HEK293 (cell line): ENCODE measurements around the gene PRDM13.

ENCODE experiments used
- CTCF ChIA-PET: fragments of 350-600 bp; formaldehyde crosslinking; extraction: SDS; loops from one replicate; lab custom pipeline; 2021; ENCODE audit warnings: antibody characterized with exemption; lab: Yijun Ruan, JAX
- POLR2A ChIA-PET: fragments of 300-600 bp; formaldehyde crosslinking; extraction: SDS; loops from one replicate; lab custom pipeline; 2020; ENCODE audit warnings: antibody characterized with exemption, inconsistent platforms; lab: Yijun Ruan, JAX
- H3K27ac ChIP-seq: fragments of 200-500 bp; sonication (Bioruptor generic); 2 replicates; pipeline ENCODE4 v1.5.1; 2014; ENCODE audit warnings: low read depth, low read length, control low read depth, inconsistent platforms; ENCODE audit errors: extremely low read depth
- H3K36me3 ChIP-seq, 2 experiments: fragments of 200-500 bp in 1 of 2; sonication (Bioruptor generic) in 1 of 2; 1 replicate in 1 of 2; 2 replicates in 1 of 2; pipeline ENCODE4 v1.5.1; 2014 to 2017; ENCODE audit warnings: inconsistent platforms in 2 of 2, low read length in 2 of 2; ENCODE audit not compliant: control insufficient read depth in 2 of 2, insufficient read depth in 1 of 2
- H3K4me1 ChIP-seq: fragments of 200-500 bp; sonication (Bioruptor generic); 2 replicates; pipeline ENCODE4 v1.5.1; 2014; ENCODE audit warnings: mild to moderate bottlenecking, low read length, inconsistent platforms; ENCODE audit not compliant: control insufficient read depth, insufficient read depth
- H3K4me3 ChIP-seq: 2 replicates; pipeline ENCODE4 v1.5.1; 2011; ENCODE audit warnings: low read depth, mild to moderate bottlenecking, control low read depth, low read length, moderate library complexity
- H3K9me3 ChIP-seq: fragments of 200-500 bp; sonication (Bioruptor generic); 2 replicates; pipeline ENCODE4 v1.5.1; 2014; ENCODE audit warnings: low read depth, low read length, inconsistent platforms; ENCODE audit not compliant: control insufficient read depth, insufficient read depth
- INSM2 ChIP-seq: fragments of 450-650 bp; formaldehyde crosslinking; IDR thresholded peaks from 2 replicates; pipeline ENCODE4 v1.5.1; 2016; ENCODE audit warnings: missing biosample characterization, missing genetic modification characterization
- PBX3 ChIP-seq: sonication (generic); formaldehyde crosslinking; IDR thresholded peaks from 2 replicates; pipeline ENCODE4 v1.8.1; 2022; ENCODE audit warnings: mild to moderate bottlenecking, moderate library complexity, missing genetic modification reagents
- ZBTB20 ChIP-seq: fragments of 450-650 bp; formaldehyde crosslinking; IDR thresholded peaks from 2 replicates; pipeline ENCODE4 v1.5.1; 2016; ENCODE audit warnings: missing biosample characterization, missing genetic modification characterization
- ZFP3 ChIP-seq: fragments of 450-650 bp; formaldehyde crosslinking; IDR thresholded peaks from 2 replicates; pipeline ENCODE4 v1.5.1; 2016; ENCODE audit warnings: low read depth, missing biosample characterization, missing genetic modification characterization
- ZIC2 ChIP-seq: fragments of 450-650 bp; formaldehyde crosslinking; IDR thresholded peaks from 2 replicates; pipeline ENCODE4 v1.5.1; 2016; ENCODE audit warnings: missing biosample characterization, missing genetic modification characterization
- ZNF155 ChIP-seq: fragments of 450-650 bp; formaldehyde crosslinking; IDR thresholded peaks from 2 replicates; pipeline ENCODE4 v1.5.1; 2016; ENCODE audit warnings: missing biosample characterization, missing genetic modification characterization
- ZNF184 ChIP-seq: fragments of 450-650 bp; IDR thresholded peaks from 2 replicates; pipeline ENCODE4 v1.5.1; 2018; ENCODE audit warnings: missing biosample characterization, mild to moderate bottlenecking, missing genetic modification characterization
- ZNF202 ChIP-seq: fragments of 450-650 bp; formaldehyde crosslinking; IDR thresholded peaks from 2 replicates; pipeline ENCODE4 v1.5.1; 2016; ENCODE audit warnings: missing biosample characterization, missing genetic modification characterization, borderline replicate concordance
- ZNF24 ChIP-seq: fragments of 450-650 bp; formaldehyde crosslinking; IDR thresholded peaks from 2 replicates; pipeline ENCODE4 v1.5.1; 2016; ENCODE audit warnings: missing biosample characterization, missing genetic modification characterization
- ZNF521 ChIP-seq: fragments of 450-650 bp; formaldehyde crosslinking; IDR thresholded peaks from 2 replicates; pipeline ENCODE4 v1.5.1; 2017; ENCODE audit warnings: missing biosample characterization, mild to moderate bottlenecking, missing genetic modification characterization
- ZNF76 ChIP-seq: fragments of 450-650 bp; formaldehyde crosslinking; IDR thresholded peaks from 2 replicates; pipeline ENCODE4; 2016; ENCODE audit warnings: low read depth, missing biosample characterization, missing genetic modification characterization, borderline replicate concordance
- ZNF791 ChIP-seq: fragments of 450-650 bp; formaldehyde crosslinking; IDR thresholded peaks from 2 replicates; pipeline ENCODE4 v1.5.1; 2016; ENCODE audit warnings: missing biosample characterization, missing genetic modification characterization
- ZSCAN16 ChIP-seq: fragments of 450-650 bp; formaldehyde crosslinking; IDR thresholded peaks from 2 replicates; pipeline ENCODE4 v1.5.1; 2016; ENCODE audit warnings: missing biosample characterization, missing genetic modification characterization
- ZSCAN23 ChIP-seq: fragments of 450-650 bp; formaldehyde crosslinking; IDR thresholded peaks from 2 replicates; pipeline ENCODE4 v1.5.1; 2016; ENCODE audit warnings: missing biosample characterization, missing genetic modification characterization
- TF ChIP-seq, protein P1 (sequence below): fragments of 450-650 bp; formaldehyde crosslinking; IDR thresholded peaks from 2 replicates; pipeline ENCODE4 v1.5.1; 2016; ENCODE audit warnings: missing biosample characterization, missing genetic modification characterization, low read depth
- TF ChIP-seq, protein P2 (sequence below): fragments of 450-650 bp; formaldehyde crosslinking; IDR thresholded peaks from 2 replicates; pipeline ENCODE4 v1.5.1; 2016; ENCODE audit warnings: missing biosample characterization, missing genetic modification characterization, borderline replicate concordance
- TF ChIP-seq, protein P3 (sequence below): fragments of 450-650 bp; formaldehyde crosslinking; IDR thresholded peaks from 2 replicates; pipeline ENCODE4 v1.5.1; 2016; ENCODE audit warnings: missing biosample characterization, missing genetic modification characterization
- TF ChIP-seq, protein P4 (sequence below): fragments of 450-650 bp; formaldehyde crosslinking; IDR thresholded peaks from 2 replicates; pipeline ENCODE4 v1.5.1; 2016; ENCODE audit warnings: missing biosample characterization, missing genetic modification characterization

PRDM13 gene

GRCh38 chr6:99612551-99613408 lies 6.1 kb downstream of the PRDM13 start:
- no peaks in the 10 kb centered on the region for H3K36me3 ChIP-seq
- CTCF ChIA-PET = interaction anchor here (0.6 to 1.2 kb wide), 5 partner anchors 19 to 135 kb away, joined by 3 to 5 read pairs (median 4); no protein-coding TSS in a partner anchor
- H3K27ac ChIP-seq = peak overlapping the region; percentile 59; the same call in 1 of the 2 replicates
- TF ChIP-seq ZBTB20 (tag by site-specific recombination) (no peak), ZNF202 (tag by site-specific recombination) (peak; percentile 100), INSM2 (tag by site-specific recombination) (no peak)
- TF ChIP-seq, all 188 proteins: peak for 1
- POLR2A ChIA-PET = interaction anchor here (1.5 to 2.4 kb wide), 4 partner anchors 9 to 45 kb away, joined by 3 to 30 read pairs (median 8); partner anchors contain the start of gene CCNC
- 0 out of 2 replicates have a peak, but pooled peaks cover 10% of the 10 kb centered on the region for H3K4me1 ChIP-seq
- H3K9me3 ChIP-seq = no peaks in the 10 kb centered on the region
- peak overlapping the region; percentile 52 for H3K4me3 ChIP-seq

DNA sequence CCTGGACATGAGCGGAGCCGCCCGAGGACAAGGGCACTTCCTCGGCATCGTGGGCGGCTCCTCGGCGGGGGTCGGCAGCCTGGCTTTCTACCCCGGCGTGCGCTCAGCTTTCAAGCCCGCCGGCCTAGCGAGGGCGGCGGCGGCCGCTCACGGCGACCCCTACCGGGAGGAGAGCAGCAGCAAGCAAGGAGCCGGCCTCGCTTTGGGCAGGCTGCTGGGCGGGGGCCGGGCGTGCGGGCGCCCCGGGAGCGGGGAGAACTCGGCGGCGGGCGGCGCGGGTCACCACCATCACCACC lies 6.7 kb downstream of the PRDM13 start:
- Histone ChIP-seq H3K27ac (peak overlapping the region; percentile 59; the same call in 1 of the 2 replicates), H3K9me3 (no peaks in the 10 kb centered on the region), H3K4me3 (peak overlapping the region; percentile 52), H3K36me3 (no peaks in the 10 kb centered on the region), H3K4me1 (0 out of 2 replicates have a peak, but pooled peaks cover 10% of the 10 kb centered on the region)
- CTCF ChIA-PET = interaction anchor here (0.6 to 1.2 kb wide), 5 partner anchors 20 to 135 kb away, joined by 3 to 5 read pairs (median 4); no protein-coding TSS in a partner anchor
- POLR2A ChIA-PET = interaction anchor here (1.5 to 2.4 kb wide), 4 partner anchors 10 to 46 kb away, joined by 3 to 30 read pairs (median 8); partner anchors contain the start of gene CCNC
- TF ChIP-seq ZNF521 (tag by site-specific recombination) = no peak
- TF ChIP-seq, protein P1, sequence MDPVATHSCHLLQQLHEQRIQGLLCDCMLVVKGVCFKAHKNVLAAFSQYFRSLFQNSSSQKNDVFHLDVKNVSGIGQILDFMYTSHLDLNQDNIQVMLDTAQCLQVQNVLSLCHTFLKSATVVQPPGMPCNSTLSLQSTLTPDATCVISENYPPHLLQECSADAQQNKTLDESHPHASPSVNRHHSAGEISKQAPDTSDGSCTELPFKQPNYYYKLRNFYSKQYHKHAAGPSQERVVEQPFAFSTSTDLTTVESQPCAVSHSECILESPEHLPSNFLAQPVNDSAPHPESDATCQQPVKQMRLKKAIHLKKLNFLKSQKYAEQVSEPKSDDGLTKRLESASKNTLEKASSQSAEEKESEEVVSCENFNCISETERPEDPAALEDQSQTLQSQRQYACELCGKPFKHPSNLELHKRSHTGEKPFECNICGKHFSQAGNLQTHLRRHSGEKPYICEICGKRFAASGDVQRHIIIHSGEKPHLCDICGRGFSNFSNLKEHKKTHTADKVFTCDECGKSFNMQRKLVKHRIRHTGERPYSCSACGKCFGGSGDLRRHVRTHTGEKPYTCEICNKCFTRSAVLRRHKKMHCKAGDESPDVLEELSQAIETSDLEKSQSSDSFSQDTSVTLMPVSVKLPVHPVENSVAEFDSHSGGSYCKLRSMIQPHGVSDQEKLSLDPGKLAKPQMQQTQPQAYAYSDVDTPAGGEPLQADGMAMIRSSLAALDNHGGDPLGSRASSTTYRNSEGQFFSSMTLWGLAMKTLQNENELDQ (tag by site-specific recombination) = no peak
- TF ChIP-seq, protein P2, sequence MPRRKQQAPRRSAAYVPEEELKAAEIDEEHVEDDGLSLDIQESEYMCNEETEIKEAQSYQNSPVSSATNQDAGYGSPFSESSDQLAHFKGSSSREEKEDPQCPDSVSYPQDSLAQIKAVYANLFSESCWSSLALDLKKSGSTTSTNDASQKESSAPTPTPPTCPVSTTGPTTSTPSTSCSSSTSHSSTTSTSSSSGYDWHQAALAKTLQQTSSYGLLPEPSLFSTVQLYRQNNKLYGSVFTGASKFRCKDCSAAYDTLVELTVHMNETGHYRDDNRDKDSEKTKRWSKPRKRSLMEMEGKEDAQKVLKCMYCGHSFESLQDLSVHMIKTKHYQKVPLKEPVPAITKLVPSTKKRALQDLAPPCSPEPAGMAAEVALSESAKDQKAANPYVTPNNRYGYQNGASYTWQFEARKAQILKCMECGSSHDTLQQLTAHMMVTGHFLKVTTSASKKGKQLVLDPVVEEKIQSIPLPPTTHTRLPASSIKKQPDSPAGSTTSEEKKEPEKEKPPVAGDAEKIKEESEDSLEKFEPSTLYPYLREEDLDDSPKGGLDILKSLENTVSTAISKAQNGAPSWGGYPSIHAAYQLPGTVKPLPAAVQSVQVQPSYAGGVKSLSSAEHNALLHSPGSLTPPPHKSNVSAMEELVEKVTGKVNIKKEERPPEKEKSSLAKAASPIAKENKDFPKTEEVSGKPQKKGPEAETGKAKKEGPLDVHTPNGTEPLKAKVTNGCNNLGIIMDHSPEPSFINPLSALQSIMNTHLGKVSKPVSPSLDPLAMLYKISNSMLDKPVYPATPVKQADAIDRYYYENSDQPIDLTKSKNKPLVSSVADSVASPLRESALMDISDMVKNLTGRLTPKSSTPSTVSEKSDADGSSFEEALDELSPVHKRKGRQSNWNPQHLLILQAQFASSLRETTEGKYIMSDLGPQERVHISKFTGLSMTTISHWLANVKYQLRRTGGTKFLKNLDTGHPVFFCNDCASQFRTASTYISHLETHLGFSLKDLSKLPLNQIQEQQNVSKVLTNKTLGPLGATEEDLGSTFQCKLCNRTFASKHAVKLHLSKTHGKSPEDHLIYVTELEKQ = no peak
- no peak for TF ChIP-seq ZSCAN16 (tag by site-specific recombination)
- TF ChIP-seq ZIC2 (tag by site-specific recombination) = peak; percentile 83
- TF ChIP-seq, protein P3, sequence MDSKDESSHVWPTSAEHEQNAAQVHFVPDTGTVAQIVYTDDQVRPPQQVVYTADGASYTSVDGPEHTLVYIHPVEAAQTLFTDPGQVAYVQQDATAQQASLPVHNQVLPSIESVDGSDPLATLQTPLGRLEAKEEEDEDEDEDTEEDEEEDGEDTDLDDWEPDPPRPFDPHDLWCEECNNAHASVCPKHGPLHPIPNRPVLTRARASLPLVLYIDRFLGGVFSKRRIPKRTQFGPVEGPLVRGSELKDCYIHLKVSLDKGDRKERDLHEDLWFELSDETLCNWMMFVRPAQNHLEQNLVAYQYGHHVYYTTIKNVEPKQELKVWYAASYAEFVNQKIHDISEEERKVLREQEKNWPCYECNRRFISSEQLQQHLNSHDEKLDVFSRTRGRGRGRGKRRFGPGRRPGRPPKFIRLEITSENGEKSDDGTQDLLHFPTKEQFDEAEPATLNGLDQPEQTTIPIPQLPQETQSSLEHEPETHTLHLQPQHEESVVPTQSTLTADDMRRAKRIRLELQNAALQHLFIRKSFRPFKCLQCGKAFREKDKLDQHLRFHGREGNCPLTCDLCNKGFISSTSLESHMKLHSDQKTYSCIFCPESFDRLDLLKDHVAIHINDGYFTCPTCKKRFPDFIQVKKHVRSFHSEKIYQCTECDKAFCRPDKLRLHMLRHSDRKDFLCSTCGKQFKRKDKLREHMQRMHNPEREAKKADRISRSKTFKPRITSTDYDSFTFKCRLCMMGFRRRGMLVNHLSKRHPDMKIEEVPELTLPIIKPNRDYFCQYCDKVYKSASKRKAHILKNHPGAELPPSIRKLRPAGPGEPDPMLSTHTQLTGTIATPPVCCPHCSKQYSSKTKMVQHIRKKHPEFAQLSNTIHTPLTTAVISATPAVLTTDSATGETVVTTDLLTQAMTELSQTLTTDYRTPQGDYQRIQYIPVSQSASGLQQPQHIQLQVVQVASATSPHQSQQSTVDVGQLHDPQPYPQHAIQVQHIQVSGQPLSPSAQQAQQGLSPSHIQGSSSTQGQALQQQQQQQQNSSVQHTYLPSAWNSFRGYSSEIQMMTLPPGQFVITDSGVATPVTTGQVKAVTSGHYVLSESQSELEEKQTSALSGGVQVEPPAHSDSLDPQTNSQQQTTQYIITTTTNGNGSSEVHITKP (tag by site-specific recombination) = no peak
- TF ChIP-seq ZNF155 (tag by site-specific recombination) = no peak
- TF ChIP-seq ZNF791 (tag by site-specific recombination) = no peak
- peak; percentile 28; the same call in 1 of the 2 replicates for TF ChIP-seq PBX3 (CRISPR knock-in tag)
- TF ChIP-seq ZNF184 (tag by site-specific recombination) = no peak
- TF ChIP-seq, protein P4, sequence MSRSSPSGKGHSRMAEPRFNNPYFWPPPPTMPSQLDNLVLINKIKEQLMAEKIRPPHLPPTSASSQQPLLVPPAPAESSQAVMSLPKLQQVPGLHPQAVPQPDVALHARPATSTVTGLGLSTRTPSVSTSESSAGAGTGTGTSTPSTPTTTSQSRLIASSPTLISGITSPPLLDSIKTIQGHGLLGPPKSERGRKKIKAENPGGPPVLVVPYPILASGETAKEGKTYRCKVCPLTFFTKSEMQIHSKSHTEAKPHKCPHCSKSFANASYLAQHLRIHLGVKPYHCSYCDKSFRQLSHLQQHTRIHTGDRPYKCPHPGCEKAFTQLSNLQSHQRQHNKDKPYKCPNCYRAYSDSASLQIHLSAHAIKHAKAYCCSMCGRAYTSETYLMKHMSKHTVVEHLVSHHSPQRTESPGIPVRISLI = no peak
- no peak for TF ChIP-seq ZNF24 (tag by site-specific recombination)
- no peak for TF ChIP-seq ZNF76 (tag by site-specific recombination)
- TF ChIP-seq ZFP3 (tag by site-specific recombination) = no peak
- TF ChIP-seq ZSCAN23 (tag by site-specific recombination) = no peak
